LNCaP clone FGC (cell line): ENCODE measurements around the gene ALKBH4.
A peak's percentile ranks its signal among the peaks of the same experiment; 100 is the strongest.

ENCODE experiments used
- DNase-seq: peaks from one replicate; pipeline ENCODE4 v3.0.0-alpha.2; 2011; ENCODE audit warnings: low read depth
- H3K4me3 ChIP-seq: 2 replicates; pipeline ENCODE4 v1.5.1; 2011; ENCODE audit warnings: mild to moderate bottlenecking, low read depth, low read length, control low read depth
- TF ChIP-seq, protein P1 (sequence below): IDR thresholded peaks from 2 replicates; pipeline ENCODE4 v1.5.1; 2012; ENCODE audit warnings: mild to moderate bottlenecking; ENCODE audit not compliant: control insufficient read depth, insufficient read depth; ENCODE audit errors: extremely low read depth

The ALKBH4 gene

DNA sequence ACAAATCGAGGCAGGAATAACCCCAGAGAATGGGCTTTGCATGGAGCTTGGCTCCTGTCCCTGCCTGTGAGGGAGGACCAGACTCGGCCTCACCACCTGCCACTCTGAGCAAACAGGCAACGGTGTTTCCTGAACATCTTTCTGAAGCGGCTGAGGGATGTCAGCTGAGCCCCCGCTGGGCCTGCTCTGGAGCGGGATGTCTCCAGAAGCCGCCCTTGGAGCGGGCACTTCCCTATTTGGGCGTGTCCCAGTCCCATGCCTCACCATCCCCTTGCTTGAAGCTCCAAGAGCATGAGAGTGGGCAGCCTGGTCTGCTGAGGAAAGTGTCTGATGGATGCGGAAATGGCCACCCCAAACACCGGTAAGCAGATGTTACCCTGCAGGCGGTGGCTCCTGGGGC lies 10.2 kb downstream of the ALKBH4 start:
- H3K4me3 ChIP-seq: no peak overlapping the region
- TF ChIP-seq, protein P1, sequence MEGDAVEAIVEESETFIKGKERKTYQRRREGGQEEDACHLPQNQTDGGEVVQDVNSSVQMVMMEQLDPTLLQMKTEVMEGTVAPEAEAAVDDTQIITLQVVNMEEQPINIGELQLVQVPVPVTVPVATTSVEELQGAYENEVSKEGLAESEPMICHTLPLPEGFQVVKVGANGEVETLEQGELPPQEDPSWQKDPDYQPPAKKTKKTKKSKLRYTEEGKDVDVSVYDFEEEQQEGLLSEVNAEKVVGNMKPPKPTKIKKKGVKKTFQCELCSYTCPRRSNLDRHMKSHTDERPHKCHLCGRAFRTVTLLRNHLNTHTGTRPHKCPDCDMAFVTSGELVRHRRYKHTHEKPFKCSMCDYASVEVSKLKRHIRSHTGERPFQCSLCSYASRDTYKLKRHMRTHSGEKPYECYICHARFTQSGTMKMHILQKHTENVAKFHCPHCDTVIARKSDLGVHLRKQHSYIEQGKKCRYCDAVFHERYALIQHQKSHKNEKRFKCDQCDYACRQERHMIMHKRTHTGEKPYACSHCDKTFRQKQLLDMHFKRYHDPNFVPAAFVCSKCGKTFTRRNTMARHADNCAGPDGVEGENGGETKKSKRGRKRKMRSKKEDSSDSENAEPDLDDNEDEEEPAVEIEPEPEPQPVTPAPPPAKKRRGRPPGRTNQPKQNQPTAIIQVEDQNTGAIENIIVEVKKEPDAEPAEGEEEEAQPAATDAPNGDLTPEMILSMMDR: no peak
- no peak for DNase-seq

DNA sequence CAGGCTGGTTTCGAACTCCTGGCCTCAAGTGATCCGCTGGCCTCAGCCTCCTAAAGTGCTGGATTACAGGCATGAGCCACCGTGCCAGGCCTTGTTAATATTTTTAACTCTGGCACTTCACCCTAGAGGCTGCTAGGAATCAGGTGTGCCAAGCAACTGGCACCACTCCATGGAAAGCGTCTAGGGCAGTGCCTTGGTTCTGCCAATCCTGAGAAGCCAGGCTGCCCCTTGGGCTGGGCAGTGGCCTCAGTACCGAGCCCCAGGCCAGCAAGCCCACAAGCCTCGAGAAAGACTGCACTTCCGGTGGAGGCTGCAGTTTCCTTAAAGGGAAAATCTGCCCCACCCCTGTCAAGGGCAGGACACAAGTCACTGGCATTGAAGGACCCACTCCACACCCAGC lies 11.3 kb downstream of the ALKBH4 start:
- DNase-seq: no peak
- TF ChIP-seq, protein P1: no peak
- no peak overlapping the region for H3K4me3 ChIP-seq

DNA sequence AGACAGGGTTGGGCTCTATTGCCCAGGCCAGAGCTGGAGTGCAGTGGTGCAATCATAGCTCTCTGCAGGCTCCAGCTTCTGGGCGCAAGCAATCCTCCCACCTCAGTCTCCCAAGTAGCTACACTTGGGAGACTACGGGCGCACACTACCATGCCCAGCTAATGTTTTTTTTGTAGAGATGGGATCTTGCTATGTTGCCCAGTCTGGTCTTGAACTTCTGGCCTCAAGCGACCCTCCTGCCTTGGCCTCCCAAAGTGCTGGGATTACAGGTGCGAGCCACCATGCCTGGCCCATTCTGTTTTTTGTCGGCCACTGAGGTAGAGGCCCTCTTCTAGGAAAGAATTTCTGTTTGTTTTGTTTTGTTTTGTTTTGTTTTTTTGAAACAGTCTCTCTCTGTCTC lies 12.2 kb downstream of the ALKBH4 start:
- no peak for DNase-seq
- H3K4me3 ChIP-seq: no peak overlapping the region
- TF ChIP-seq, protein P1: no peak

DNA sequence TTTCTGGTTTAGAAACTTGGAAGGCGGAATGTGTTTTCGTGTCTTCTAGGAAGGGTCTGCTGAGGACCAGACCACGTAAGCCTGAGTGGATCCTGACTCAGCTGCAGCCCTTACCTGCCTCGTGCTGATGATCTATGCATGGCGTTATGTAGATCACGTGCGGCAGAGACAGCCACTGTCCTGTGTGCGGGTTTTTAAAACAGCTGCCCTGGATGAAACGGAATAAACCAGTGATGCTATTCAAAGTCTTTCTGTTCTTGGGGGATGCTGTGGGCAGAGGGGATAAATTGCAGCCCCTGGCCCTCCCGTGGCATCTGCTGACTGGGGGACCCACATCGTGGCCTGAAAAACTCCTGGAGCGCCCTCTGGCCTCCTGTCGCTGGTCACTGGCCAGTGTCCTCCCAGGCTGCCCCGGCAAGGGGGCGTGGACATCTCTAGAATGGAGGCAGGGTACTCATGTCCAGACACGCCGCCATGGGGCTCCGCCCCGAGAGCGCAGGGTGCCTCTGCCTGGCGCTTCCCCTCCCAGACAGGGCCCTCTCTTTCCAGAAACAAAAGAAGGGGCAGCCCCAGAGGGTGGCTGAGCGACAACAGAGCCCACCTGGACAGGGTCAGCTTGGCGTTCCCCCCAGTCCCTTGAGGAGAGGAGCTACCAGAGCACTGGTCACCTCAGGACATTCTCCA lies 13.2 kb downstream of the ALKBH4 start:
- TF ChIP-seq, protein P1: no peak
- H3K4me3 ChIP-seq: no peak overlapping the region
- DNase-seq: no peak

DNA sequence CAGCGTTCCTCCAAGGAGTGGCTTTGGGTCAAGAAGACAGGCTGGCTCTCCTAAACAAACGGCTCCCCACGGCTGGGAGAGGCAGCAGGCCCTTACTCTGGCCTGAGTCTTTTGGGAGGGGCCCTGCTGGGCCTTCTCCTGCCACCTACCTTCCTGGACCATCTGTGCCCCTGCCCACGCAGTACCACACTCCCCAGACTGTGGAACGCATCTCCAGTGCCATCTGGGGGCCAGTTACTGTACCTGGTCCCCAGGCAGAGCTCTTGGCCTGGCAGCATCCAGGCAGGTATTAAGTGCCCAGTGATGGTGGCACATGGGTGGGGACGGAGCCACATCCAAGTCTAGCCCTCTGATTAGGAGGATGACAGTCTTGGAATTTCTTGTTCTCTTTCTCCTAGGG lies 14.4 kb downstream of the ALKBH4 start:
- TF ChIP-seq, protein P1: peak; percentile 29; the same call in 1 of the 2 replicates
- DNase-seq: no peak
- H3K4me3 ChIP-seq: no peak overlapping the region

DNA sequence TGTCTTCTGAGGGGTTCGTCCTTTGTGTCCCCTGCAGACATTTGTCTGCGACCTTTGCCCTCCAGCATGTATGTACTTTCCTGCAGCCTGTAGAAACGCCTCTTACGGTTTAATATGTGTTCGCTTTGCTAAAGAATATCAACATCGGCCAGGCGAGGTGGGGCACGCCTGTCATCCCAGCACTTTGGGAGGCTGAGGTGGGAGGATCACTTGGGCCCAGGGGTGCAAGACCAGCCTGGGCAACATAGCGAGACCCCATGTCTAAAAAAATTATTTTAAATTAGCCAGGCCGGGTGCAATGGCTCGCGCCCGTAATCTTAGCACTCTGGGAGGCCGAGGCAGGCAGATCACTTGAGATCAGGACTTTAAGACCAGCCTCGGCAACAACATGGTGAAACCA lies 15.5 kb downstream of the ALKBH4 start:
- DNase-seq: no peak
- TF ChIP-seq, protein P1: no peak

DNA sequence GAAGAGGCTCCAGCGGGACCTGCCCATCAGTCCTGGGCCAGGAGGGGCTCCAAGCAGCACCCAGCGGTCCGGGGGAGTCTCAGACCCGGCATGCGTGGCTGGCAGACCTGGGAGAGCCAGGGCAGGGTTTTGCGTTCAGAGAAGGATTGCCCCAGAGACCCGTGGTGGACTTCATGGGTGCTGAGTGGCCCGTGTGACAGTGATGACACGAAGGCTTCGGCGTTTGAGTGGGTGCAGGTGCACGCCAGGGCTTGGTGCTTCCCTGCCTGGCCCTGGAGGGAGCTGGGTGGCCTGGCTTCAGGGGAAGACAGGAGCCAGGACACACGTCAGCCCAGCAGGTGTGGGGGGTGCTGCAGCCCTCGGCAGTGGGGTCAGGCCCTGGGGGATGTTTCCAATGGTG lies 17.4 kb downstream of the ALKBH4 start:
- TF ChIP-seq, protein P1: no peak

More for the DNA sequence above, 15.5 kb downstream of the ALKBH4 start:
- H3K4me3 ChIP-seq: no peak overlapping the region

More for the DNA sequence above, 17.4 kb downstream of the ALKBH4 start:
- DNase-seq: no peak
- no peak overlapping the region for H3K4me3 ChIP-seq
